AG04449 (cell line): ENCODE data around the gene ZRANB3.
"Not testable (repeated sequence)": the region's sequence is repeated elsewhere in the genome, so short reads cannot be mapped to it uniquely, and the experiment has no call there.

Source experiments
- CTCF ChIA-PET: fragments of 350-600 bp; formaldehyde crosslinking; extraction: SDS; loops from one replicate; lab custom pipeline; 2021; ENCODE audit warnings: antibody characterized with exemption; lab: Yijun Ruan, JAX
- POLR2A ChIA-PET: fragments of 400-600, 350-600 bp; formaldehyde crosslinking; extraction: SDS; loops from one replicate; lab custom pipeline; 2020; ENCODE audit warnings: antibody characterized with exemption, inconsistent platforms; lab: Yijun Ruan, JAX
- DNase-seq: peaks from one replicate; pipeline ENCODE4 v3.0.0-alpha.2; 2010; ENCODE audit warnings: low read depth, low spot score
- H3K4me3 ChIP-seq: 2 replicates; pipeline ENCODE4 v1.5.1; 2011; ENCODE audit warnings: low read depth, mild to moderate bottlenecking, control low read depth, low read length
- CTCF ChIP-seq: IDR thresholded peaks from one replicate; pipeline ENCODE4 v1.5.1; 2011; ENCODE audit warnings: mild to moderate bottlenecking, moderate library complexity, low read length, control low read depth, inconsistent platforms; ENCODE audit not compliant: insufficient read depth; ENCODE audit errors: missing control alignments

Gene ZRANB3

DNA sequence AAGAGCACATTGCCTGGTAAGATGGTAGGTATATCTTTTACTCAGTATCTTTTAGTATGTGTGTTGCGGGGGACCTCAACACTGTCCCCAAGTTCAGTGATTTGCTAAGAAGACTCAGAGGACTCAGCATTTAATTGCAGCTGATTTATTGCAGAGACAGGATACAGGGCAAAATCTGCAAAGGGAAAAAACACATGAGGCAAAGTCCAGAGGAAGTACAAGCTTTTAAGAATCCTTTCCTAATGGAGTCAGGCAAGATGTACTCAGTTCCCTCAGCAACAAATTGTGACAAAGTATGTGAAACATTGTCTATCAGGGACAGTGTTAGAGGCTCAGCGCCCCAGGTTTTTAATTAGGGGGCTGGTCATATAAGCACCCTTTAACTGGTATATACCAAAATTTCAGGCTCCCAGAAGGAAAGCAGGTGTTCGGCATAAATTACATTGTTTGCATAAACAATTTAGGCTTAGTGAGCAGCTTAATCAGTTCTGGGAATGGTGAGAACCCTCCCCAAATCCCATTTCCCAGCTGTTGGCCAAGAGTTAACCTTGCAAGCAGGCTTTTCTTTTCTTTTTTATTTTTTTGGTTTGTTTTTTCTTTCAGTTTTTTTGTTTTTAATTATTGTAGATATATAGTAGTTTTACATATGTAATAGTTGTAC, 437.2 kb downstream of the ZRANB3 start:
- ChIA-PET POLR2A (no interaction called here), CTCF (interaction anchor here (0.6 to 0.7 kb wide), 2 partner anchors 13 to 767 kb away, joined by 3 read pairs; no protein-coding TSS in a partner anchor)
- no peak for DNase-seq
- no peak for TF ChIP-seq CTCF
- no peak overlapping the region for H3K4me3 ChIP-seq

GRCh38 chr2:135093193-135093592, 437.8 kb downstream of the ZRANB3 start:
- no peak overlapping the region for H3K4me3 ChIP-seq
- ChIA-PET POLR2A (no interaction called here), CTCF (interaction anchor here (0.6 to 0.7 kb wide), 2 partner anchors 12 to 768 kb away, joined by 3 read pairs; no protein-coding TSS in a partner anchor)
- TF ChIP-seq CTCF = no peak
- no peak for DNase-seq

DNA sequence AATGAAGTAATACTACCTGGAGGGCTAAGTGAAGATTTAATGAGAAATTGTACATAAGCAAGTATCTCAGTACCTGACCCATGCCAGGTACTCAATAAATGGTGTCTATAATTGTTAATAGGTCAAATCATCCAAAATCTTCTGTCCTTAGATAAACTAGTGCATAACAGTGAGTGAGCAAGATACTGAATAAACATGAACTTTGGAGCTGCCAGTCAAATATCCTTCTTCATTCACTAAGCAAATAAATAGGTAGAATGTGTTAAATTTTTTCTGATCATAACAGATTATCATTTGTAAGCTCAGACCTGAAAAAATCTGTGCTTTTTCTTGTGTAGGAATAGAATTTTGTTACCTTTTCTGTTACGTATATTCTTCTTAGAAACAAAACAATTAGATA, 439.3 kb downstream of the ZRANB3 start:
- POLR2A ChIA-PET = no interaction called here
- CTCF ChIA-PET = no interaction called here
- TF ChIP-seq CTCF = no peak

DNA sequence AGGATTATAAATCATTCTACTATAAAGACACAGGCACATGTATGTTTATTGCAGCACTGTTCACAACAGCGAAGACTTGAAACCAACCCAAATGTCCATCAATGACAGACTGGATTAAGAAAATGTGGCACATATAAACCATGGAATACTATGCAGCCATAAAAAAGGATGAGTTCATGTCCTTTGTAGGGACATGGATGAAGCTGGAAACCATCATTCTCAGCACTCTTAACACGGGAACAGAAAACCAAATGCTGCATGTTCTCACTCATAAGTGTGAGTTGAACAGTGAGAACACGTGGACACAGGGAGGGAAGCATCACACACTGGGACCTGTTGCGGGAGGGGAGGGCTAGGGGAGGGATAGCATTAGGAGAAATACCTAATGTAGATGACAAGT, 441.4 kb downstream of the ZRANB3 start:
- POLR2A ChIA-PET, H3K4me3 ChIP-seq, DNase-seq, CTCF ChIA-PET: not testable (repeated sequence)

More for the DNA sequence above, 439.3 kb downstream of the ZRANB3 start:
- no peak for DNase-seq
- no peak overlapping the region for H3K4me3 ChIP-seq
